Stomach (tissue), 9 donors: ENCODE results near the gene TADA2A. TPM values are rescaled to one million over a fixed set of nuclear protein-coding genes. Genes with fewer than 3 reads are reported as not detected.
A peak's percentile ranks its signal among the peaks of the same experiment; 100 is the strongest.
"Not testable (repeated sequence)": the region's sequence is repeated elsewhere in the genome, so short reads cannot be mapped to it uniquely, and the experiment has no call there.

ENCODE experiments used
- DNase-seq, 2 donors: peaks; one replicate each; pipeline versions ENCODE4 v3.0.0 to v3.0.0-alpha.2; 2013 to 2019
- H3K27ac ChIP-seq, 5 donors: fragments of 200-600 bp in 4 of 5; sonication (generic) in 4 of 5; one replicate each; pipeline ENCODE4 v1.5.1; 2013 to 2019; ENCODE audit warnings: mild to moderate bottlenecking in 1 of 5, moderate library complexity in 1 of 5
- H3K27me3 ChIP-seq, 3 donors: fragments of 200-600 bp; sonication (generic); one replicate each; pipeline ENCODE4 v1.5.1; 2017 to 2019; ENCODE audit warnings: mixed run types in 1 of 3
- H3K36me3 ChIP-seq, 4 donors: fragments of 200-600 bp; sonication (generic); 1 replicate in 3 of 4; 2 replicates in 1 of 4; pipeline ENCODE4 v1.5.1; 2016 to 2019
- H3K4me1 ChIP-seq, 4 donors: fragments of 200-600 bp; sonication (generic); one replicate each; pipeline ENCODE4 v1.5.1; 2016 to 2019
- H3K4me3 ChIP-seq, 4 donors: fragments of 200-600 bp; sonication (generic) in 3 of 4; one replicate each; pipeline ENCODE4 v1.5.1; 2016 to 2019; ENCODE audit warnings: mild to moderate bottlenecking in 1 of 4
- H3K9me3 ChIP-seq, 4 donors: fragments of 200-600 bp; sonication (generic); one replicate each; pipeline ENCODE4 v1.5.1; 2016 to 2019
- CTCF ChIP-seq, 7 experiments: fragments of 450-650 bp in 4 of 7; fragments of 200-600 bp in 3 of 7; sonication (generic) in 3 of 7; IDR thresholded peaks; one replicate each; pipeline ENCODE4 v1.5.1; 2016 to 2019; ENCODE audit warnings: antibody characterized with exemption in 7 of 7, control low read depth in 2 of 7, mild to moderate bottlenecking in 1 of 7
- EP300 ChIP-seq: sonication (generic); formaldehyde crosslinking; IDR thresholded peaks from one replicate; pipeline ENCODE4 v1.6.1; 2017; ENCODE audit warnings: antibody characterized with exemption
- POLR2A ChIP-seq, 4 donors: fragments of 450-650 bp; IDR thresholded peaks; one replicate each; pipeline ENCODE4 v1.6.1; 2016; ENCODE audit warnings: antibody characterized with exemption in 4 of 4, control low read depth in 2 of 4, mild to moderate bottlenecking in 1 of 4, moderate library complexity in 1 of 4
- POLR2AphosphoS5 ChIP-seq, 3 donors: sonication (generic); formaldehyde crosslinking; IDR thresholded peaks; one replicate each; pipeline ENCODE4 v1.6.1; 2016; ENCODE audit warnings: antibody characterized with exemption in 3 of 3
- WGBS, 5 donors: extraction: QIAGEN DNeasy Blood & Tissue Kit in 3 of 5; methylation state at CpG; one replicate each; pipeline versions ENCODE4 v1.1.5 to v1.1.7; 2013 to 2018; 5-methylcytosine and 5-hydroxymethylcytosine counted together
- intact Hi-C: fragments of 100-400 bp; cut with DNase I; formaldehyde crosslinking; loops from one replicate; pipeline ENCODE4 v1.15.1; 2023; ENCODE audit warnings: low total_unique reads
- polyA plus RNA-seq, 3 donors: library from polyadenylated mRNA; stranded (reverse); fragments of 200-250 nt; gene quantifications; one replicate each; pipeline ENCODE4 v1.2.3, GENCODE V29; 2013
- total RNA-seq, 5 donors: library from RNA; depleted of rRNA; stranded (reverse); fragments of >200 nt; gene quantifications; one replicate each; pipeline versions ENCODE4 v1.1.0 to v1.2.3, GENCODE V29; 2014 to 2016
- donor health status: healthy with polysubstance abuse.
- donor health status: Bipolar disorder and iron deficiency.
- donor health status: healthy.

Gene TADA2A
- total and polyA plus RNA-seq, 8 donors: 6.5 to 54.3 (median 9.3) TPM

GRCh38 chr17:37405955-37406634 lies 591 bp upstream of the TADA2A start:
- no peak for DNase-seq
- TF ChIP-seq POLR2AphosphoS5 (IDR thresholded peaks at IDR 0.05) (no peak), CTCF (IDR thresholded peaks at IDR 0.05) (no peak), EP300 (no peak), POLR2A (IDR thresholded peaks at IDR 0.05) (no peak)
- Histone ChIP-seq H3K4me1 (peaks cover 12 to 44% (median 34%) of the 10 kb centered on the region in 4 donors), H3K27ac (peak overlapping the region; percentile 91 to 98 (median 94)), H3K9me3 (no peaks in the 10 kb centered on the region), H3K36me3 (peaks cover 0 to 11% (median 5%) of the 10 kb centered on the region in 4 donors), H3K27me3 (no peaks in the 10 kb centered on the region), H3K4me3 (peak overlapping the region; percentile 65 to 82 (median 77))
- intact Hi-C loops: no loop called here
- WGBS, 5 donors: 0 to 1% (median 0%) methylated on average over 15 to 21 of the region's 21 CpGs

- WGBS, 5 donors: 90 to 96% (median 92%) methylated on average over 13 of the region's 13 CpGs
- DNase-seq, intact Hi-C loops, H3K9me3 ChIP-seq, H3K27me3 ChIP-seq: not testable (repeated sequence)
- H3K27ac ChIP-seq: peak overlapping the region in 4 of 5 donors; percentile 91 to 98 (median 94)
- H3K36me3 ChIP-seq: peaks cover 0 to 31% (median 25%) of the 10 kb centered on the region in 4 donors
- H3K4me1 ChIP-seq: peaks cover 12 to 44% (median 34%) of the 10 kb centered on the region in 4 donors
- peak overlapping the region in 1 of 4 donors; percentile 82 for H3K4me3 ChIP-seq
Observed at GRCh38 chr17:37408145-37408479, 1.4 kb downstream of the TADA2A start.

- Histone ChIP-seq H3K27ac (no peak overlapping the region), H3K9me3 (no peaks in the 10 kb centered on the region), H3K4me3 (no peak overlapping the region), H3K4me1 (peaks cover 10 to 31% (median 22%) of the 10 kb centered on the region in 4 donors), H3K27me3 (no peaks in the 10 kb centered on the region), H3K36me3 (peaks cover 4 to 54% (median 48%) of the 10 kb centered on the region in 4 donors)
- no peak for TF ChIP-seq POLR2AphosphoS5 (IDR thresholded peaks at IDR 0.05)
- no peak for TF ChIP-seq CTCF (IDR thresholded peaks at IDR 0.05)
- TF ChIP-seq EP300: no peak
- no peak for TF ChIP-seq POLR2A (IDR thresholded peaks at IDR 0.05)
- WGBS, 5 donors: 81 to 93% (median 88%) methylated on average over 3 of the region's 3 CpGs
- intact Hi-C loops: no loop called here
- DNase-seq: no peak
Observed at GRCh38 chr17:37410357-37410756, 3.7 kb downstream of the TADA2A start.

- peaks cover 0 to 3% (median 0%) of the 10 kb centered on the region in 4 donors for H3K4me1 ChIP-seq
- no peak overlapping the region for H3K4me3 ChIP-seq
- DNase-seq: no peak
- H3K27ac ChIP-seq: no peak overlapping the region
- H3K9me3 ChIP-seq: no peaks in the 10 kb centered on the region
- intact Hi-C loops: no loop called here
- TF ChIP-seq EP300: no peak
- TF ChIP-seq CTCF (IDR thresholded peaks at IDR 0.05): no peak
- H3K27me3 ChIP-seq: no peaks in the 10 kb centered on the region
- 91 to 97% (median 95%) methylated on average over 7 of the region's 7 CpGs for WGBS, 5 donors
- peaks cover 14 to 86% (median 79%) of the 10 kb centered on the region in 4 donors for H3K36me3 ChIP-seq
Observed at GRCh38 chr17:37413875-37414519, 7.3 kb downstream of the TADA2A start.

GRCh38 chr17:37417852-37418251 lies 11.2 kb downstream of the TADA2A start:
- Histone ChIP-seq H3K36me3 (peaks cover 22 to 93% (median 86%) of the 10 kb centered on the region in 4 donors), H3K4me3 (no peak overlapping the region), H3K9me3 (no peaks in the 10 kb centered on the region), H3K4me1 (no peaks in the 10 kb centered on the region), H3K27me3 (no peaks in the 10 kb centered on the region), H3K27ac (no peak overlapping the region)
- 72 to 83% (median 81%) methylated on average over 2 of the region's 2 CpGs for WGBS, 5 donors
- no peak for TF ChIP-seq EP300
- no peak for TF ChIP-seq CTCF (IDR thresholded peaks at IDR 0.05)
- no peak for TF ChIP-seq POLR2AphosphoS5 (IDR thresholded peaks at IDR 0.05)
- TF ChIP-seq POLR2A (IDR thresholded peaks at IDR 0.05): no peak
- intact Hi-C loops: no loop called here
- no peak for DNase-seq
